C4-2B (cell line): ENCODE results near the gene MSI1.

ENCODE experiments used
- CTCF ChIP-seq: fragments of 450-650 bp; conservative IDR thresholded peaks from 2 replicates; pipeline ENCODE4 v1.5.1; 2017; ENCODE audit warnings: mild to moderate bottlenecking
- ZFX ChIP-seq: fragments of 450-650 bp; IDR thresholded peaks from 2 replicates; pipeline ENCODE4 v1.6.1; 2017

GRCh38 chr12:120353556-120354317 is 15.2 kb downstream of the MSI1 start:
- TF ChIP-seq CTCF (no peak), ZFX (no peak)
